ENCODE data around the gene CADPS2. TPM values are rescaled to one million over a fixed set of nuclear protein-coding genes. Genes with fewer than 3 reads are reported as not detected.

CADPS2 gene
- total and polyA plus RNA-seq, 2 donors (not counting 1 experiment from before 2014, with no cell fraction given) = not detected

- POLR2A ChIA-PET = no interaction called here
- H3K4me3 Mint-ChIP-seq = no peak overlapping the region
- intact Hi-C loops (cut with micrococcal nuclease) = no loop called here
- no peak for DNase-seq
- H3K4me1 Mint-ChIP-seq = no peaks in the 10 kb centered on the region
- no peaks in the 10 kb centered on the region for H3K36me3 ChIP-seq (replicated peaks in 1 of 2; ENCODE audit: control extremely low read depth in 1 of 2, control insufficient read depth in 1 of 2, extremely low read depth in 1 of 2, insufficient read depth in 2 of 2, low read length in 1 of 2)
- no peak for TF ChIP-seq CTCF (IDR thresholded peaks at IDR 0.05)
- TF ChIP-seq EZH2 (IDR thresholded peaks at IDR 0.05; ENCODE audit: borderline replicate concordance, insufficient read depth, low read depth, low read length, poor library complexity, severe bottlenecking) = no peak
- no peak overlapping the region for H3K9ac ChIP-seq (ENCODE audit: low read length)
- no peak for ATAC-seq (ENCODE audit: low read depth)
- H2AFZ ChIP-seq (ENCODE audit: insufficient read depth, low read depth, low read length, poor library complexity, severe bottlenecking) = no peak overlapping the region
- H3K4me2 ChIP-seq (replicated peaks; ENCODE audit: low read depth, low read length, poor library complexity, severe bottlenecking) = no peak overlapping the region
- H3K27me3 ChIP-seq (replicated peaks in 1 of 4; ENCODE audit: control extremely low read depth in 1 of 4, control insufficient read depth in 3 of 4, insufficient read depth in 4 of 4, low read length in 3 of 4) = no peaks in the 10 kb centered on the region
- no peaks in the 10 kb centered on the region for H3K9me3 Mint-ChIP-seq (ENCODE audit: insufficient read depth)
- H3K27me3 Mint-ChIP-seq = no peaks in the 10 kb centered on the region
- H3K27ac Mint-ChIP-seq = no peak overlapping the region
- CTCF ChIA-PET = no interaction called here
- no peaks in the 10 kb centered on the region for H3K9me3 ChIP-seq (ENCODE audit: control extremely low read depth in 1 of 3, control insufficient read depth in 2 of 3, insufficient read depth in 1 of 3, low read length in 2 of 3)
- H3K27ac ChIP-seq (ENCODE audit: low read length in 2 of 2) = no peak overlapping the region
- H4K20me1 ChIP-seq (ENCODE audit: control insufficient read depth, insufficient read depth, low read length, poor library complexity, severe bottlenecking) = no peaks in the 10 kb centered on the region
- H3K79me2 ChIP-seq (ENCODE audit: control insufficient read depth, insufficient read depth, low read length) = no peaks in the 10 kb centered on the region
- no CpG with 5 or more reads among the region's 2 CpGs for WGBS (ENCODE audit: insufficient coverage)
- H3K4me3 ChIP-seq (ENCODE audit: control extremely low read depth in 1 of 5, extremely low read depth in 1 of 5, insufficient read depth in 1 of 5, low read depth in 2 of 5, low read length in 4 of 5) = no peak overlapping the region
- H3K4me1 ChIP-seq (ENCODE audit: control insufficient read depth in 2 of 2, insufficient read depth in 2 of 2, low read length in 2 of 2) = no peaks in the 10 kb centered on the region
Measured at GRCh38 chr7:122726881-122727280, 159.4 kb downstream of the CADPS2 start.

GRCh38 chr7:122724366-122724765, 161.9 kb downstream of the CADPS2 start:
- no peaks in the 10 kb centered on the region for H3K27me3 ChIP-seq (replicated peaks in 1 of 4; ENCODE audit: control extremely low read depth in 1 of 4, control insufficient read depth in 3 of 4, insufficient read depth in 4 of 4, low read length in 3 of 4)
- H3K79me2 ChIP-seq (ENCODE audit: control insufficient read depth, insufficient read depth, low read length) = no peaks in the 10 kb centered on the region
- ChIA-PET POLR2A (no interaction called here), CTCF (no interaction called here)
- H3K4me3 Mint-ChIP-seq = no peak overlapping the region
- no peak for ATAC-seq (ENCODE audit: low read depth)
- no peaks in the 10 kb centered on the region for H3K27me3 Mint-ChIP-seq
- H3K36me3 ChIP-seq (replicated peaks in 1 of 2; ENCODE audit: control extremely low read depth in 1 of 2, control insufficient read depth in 1 of 2, extremely low read depth in 1 of 2, insufficient read depth in 2 of 2, low read length in 1 of 2) = no peaks in the 10 kb centered on the region
- no peaks in the 10 kb centered on the region for H3K4me1 Mint-ChIP-seq
- no peaks in the 10 kb centered on the region for H4K20me1 ChIP-seq (ENCODE audit: control insufficient read depth, insufficient read depth, low read length, poor library complexity, severe bottlenecking)
- intact Hi-C loops (cut with micrococcal nuclease) = no loop called here
- WGBS (ENCODE audit: insufficient coverage) = no CpG with 5 or more reads among the region's 4 CpGs
- TF ChIP-seq CTCF (IDR thresholded peaks at IDR 0.05) = no peak
- no peak for TF ChIP-seq EZH2 (IDR thresholded peaks at IDR 0.05; ENCODE audit: borderline replicate concordance, insufficient read depth, low read depth, low read length, poor library complexity, severe bottlenecking)
- H3K27ac ChIP-seq (ENCODE audit: low read length in 2 of 2) = no peak overlapping the region
- no peak overlapping the region for H3K27ac Mint-ChIP-seq
- no peak overlapping the region for H3K4me3 ChIP-seq (ENCODE audit: control extremely low read depth in 1 of 5, extremely low read depth in 1 of 5, insufficient read depth in 1 of 5, low read depth in 2 of 5, low read length in 4 of 5)
- no peak overlapping the region for H3K9ac ChIP-seq (ENCODE audit: low read length)
- H3K4me2 ChIP-seq (replicated peaks; ENCODE audit: low read depth, low read length, poor library complexity, severe bottlenecking) = no peak overlapping the region
- no peak for DNase-seq
- no peaks in the 10 kb centered on the region for H3K9me3 ChIP-seq (ENCODE audit: control extremely low read depth in 1 of 3, control insufficient read depth in 2 of 3, insufficient read depth in 1 of 3, low read length in 2 of 3)
- no peaks in the 10 kb centered on the region for H3K9me3 Mint-ChIP-seq (ENCODE audit: insufficient read depth)
- no peaks in the 10 kb centered on the region for H3K4me1 ChIP-seq (ENCODE audit: control insufficient read depth in 2 of 2, insufficient read depth in 2 of 2, low read length in 2 of 2)
- no peak overlapping the region for H2AFZ ChIP-seq (ENCODE audit: insufficient read depth, low read depth, low read length, poor library complexity, severe bottlenecking)
